RPMI7951 (cell line): ENCODE measurements around the gene CELF5. TPM values are rescaled to one million over a fixed set of nuclear protein-coding genes. Genes with fewer than 3 reads are reported as not detected.
"Not testable (repeated sequence)": the region's sequence is repeated elsewhere in the genome, so short reads cannot be mapped to it uniquely, and the experiment has no call there.

Experiments
- DNase-seq: peaks from one replicate; pipeline ENCODE4 v3.0.0-alpha.2; 2012; ENCODE audit warnings: low read depth
- total RNA-seq: library from RNA; depleted of rRNA; stranded (reverse); fragments of >200 nt; shearing (Covaris generic); gene quantifications from 2 replicates; pipeline ENCODE4 v1.2.3, GENCODE V29; 2014

Gene CELF5
- total RNA-seq, 1 experiment from 2014 or later = not detected

DNA sequence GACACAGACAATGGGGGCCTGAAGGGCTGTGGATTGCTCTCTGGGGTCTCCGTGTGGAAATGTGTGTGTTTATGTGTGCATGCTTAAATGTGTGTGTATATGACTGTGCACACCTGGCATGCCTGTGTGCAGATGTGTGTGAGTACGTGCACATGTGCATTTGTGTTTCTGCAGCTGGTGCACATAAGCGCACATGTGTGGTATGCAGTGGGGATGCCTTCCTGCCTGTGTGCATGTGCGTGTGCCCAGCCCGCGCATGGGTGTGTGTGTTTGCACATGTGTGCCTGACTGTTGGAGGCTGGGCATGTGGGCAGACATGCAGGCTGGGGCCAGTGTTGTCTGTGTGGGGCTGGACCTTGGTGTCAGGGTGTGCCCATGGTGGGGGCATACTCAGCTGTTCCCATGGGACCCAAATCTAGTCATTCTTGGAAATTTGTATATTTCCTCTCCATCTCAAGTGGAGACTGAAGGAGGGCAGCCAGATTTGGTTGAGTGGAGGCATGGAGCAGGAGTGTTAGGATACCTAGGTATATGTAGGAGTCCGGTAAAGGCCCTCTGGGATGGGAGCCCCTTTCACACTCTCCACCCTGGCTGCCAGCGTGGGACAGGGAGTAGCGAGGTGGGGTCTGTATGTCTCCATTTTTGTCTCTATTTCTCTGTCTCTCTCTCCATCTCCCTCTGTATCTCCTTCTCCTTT, 49.9 kb downstream of the CELF5 start:
- no peak for DNase-seq

- no peak for DNase-seq
These were observed 50.6 kb downstream of the CELF5 start for GRCh38 chr19:3274942-3275582.

- peak; percentile 66 for DNase-seq
These were observed 51.3 kb downstream of the CELF5 start for GRCh38 chr19:3275583-3276340.

DNA sequence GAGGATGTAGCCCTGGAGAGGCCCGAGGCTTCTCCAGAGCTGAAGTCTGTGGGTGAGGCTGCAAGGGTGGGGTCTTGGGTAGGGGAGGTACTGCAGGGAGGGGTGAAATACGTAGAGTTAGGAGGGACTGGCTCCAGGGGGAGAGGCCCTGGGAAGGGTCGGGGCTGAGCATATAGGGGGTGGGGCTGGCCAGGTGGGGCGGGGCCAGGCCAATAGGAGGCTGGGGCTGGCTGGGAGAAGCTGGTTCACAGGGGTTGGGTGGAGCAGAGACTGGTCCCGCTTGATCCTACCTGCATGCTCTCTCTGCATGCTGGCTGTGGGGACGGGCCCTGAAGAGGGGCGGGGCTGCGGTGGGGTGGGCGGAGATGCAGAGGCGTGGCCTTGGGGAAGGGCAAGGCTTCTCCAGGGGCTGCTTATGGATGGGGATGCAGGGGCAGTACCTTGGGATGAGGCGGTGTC, 51.9 kb downstream of the CELF5 start:
- DNase-seq = no peak

DNA sequence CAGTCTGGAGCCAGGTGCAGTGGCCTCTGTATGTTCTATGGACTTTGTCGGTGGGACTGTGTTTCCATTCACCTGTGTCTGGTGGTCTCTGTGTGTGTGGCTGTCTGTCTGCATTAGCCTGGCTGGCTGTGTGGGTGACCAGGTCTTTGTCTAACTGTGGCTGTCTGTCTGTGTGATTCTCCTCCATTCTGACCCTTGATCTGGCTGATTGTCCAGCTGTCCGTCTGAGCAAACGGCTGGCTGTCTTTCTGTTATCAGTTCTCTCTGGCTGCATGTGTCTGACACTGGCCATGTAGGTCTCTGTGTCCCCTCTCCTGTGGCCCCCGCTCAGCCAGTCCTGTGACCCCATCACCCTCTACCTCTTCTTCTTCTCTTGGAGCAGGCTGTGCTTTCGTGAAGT, 53.2 kb downstream of the CELF5 start:
- DNase-seq = no peak

DNA sequence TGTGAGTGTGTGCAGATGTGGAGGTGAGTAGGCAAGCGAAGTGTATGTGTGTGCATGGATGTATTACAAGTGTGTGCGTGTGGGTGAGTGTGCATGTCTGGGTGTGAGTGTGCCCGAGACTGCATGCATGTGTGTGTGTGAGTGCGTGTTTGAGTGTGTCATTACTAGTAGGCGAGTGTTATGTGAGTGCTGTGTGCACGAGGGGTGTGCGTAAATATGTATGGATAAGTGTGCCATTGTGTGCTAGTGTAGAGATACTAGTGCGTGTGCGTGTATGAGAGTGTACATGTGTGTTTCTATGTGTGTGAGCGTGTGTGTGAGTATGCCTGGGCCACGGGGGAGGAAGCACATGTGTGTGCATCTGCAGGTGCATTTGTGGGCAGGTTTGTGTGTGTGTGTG, 53.8 kb downstream of the CELF5 start:
- DNase-seq = no peak

GRCh38 chr19:3278749-3279148, 54.3 kb downstream of the CELF5 start:
- no peak for DNase-seq

GRCh38 chr19:3279306-3279705, 54.8 kb downstream of the CELF5 start:
- DNase-seq = no peak

GRCh38 chr19:3281026-3281425, 56.6 kb downstream of the CELF5 start:
- DNase-seq = no peak

DNA sequence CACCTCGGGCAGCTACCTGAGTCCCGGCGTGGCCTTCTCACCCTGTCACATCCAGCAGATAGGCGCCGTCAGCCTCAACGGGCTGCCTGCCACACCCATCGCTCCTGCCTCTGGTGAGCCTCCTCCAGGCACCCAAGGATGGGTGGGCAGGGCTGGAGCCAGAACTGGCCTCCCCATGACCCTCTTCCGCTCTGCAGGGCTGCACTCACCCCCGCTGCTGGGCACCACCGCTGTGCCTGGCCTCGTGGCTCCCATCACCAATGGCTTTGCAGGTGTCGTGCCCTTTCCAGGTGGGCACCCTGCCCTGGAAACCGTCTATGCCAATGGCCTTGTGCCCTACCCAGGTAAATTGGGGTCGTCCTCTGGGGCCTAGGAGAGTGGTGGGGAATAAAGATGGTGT, 57.7 kb downstream of the CELF5 start:
- no peak for DNase-seq

GRCh38 chr19:3282564-3282963, 58.1 kb downstream of the CELF5 start:
- DNase-seq = no peak

DNA sequence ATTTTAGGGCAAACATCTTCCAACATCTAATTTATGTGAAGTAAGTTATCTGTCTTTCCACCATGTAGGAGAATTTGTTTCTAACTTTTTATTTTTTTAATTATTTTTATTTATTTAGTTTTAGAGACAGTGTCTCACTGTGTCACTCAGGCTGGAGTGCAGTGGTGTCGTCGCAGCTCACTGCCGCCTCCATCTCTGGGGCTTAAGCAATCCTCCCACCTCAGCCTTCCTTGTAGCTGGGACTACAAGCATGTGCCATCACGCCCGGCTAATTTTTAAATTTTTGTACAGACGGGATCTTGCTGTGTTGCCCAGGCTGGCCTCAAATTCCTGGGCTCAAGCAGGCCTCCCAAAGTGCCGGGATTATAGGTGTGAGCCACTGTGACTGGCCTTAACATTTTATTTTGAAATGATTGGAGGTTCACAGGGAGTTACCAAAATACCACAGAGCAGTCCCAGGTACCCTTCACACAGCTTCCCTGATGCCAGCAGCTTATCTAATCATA, 58.8 kb downstream of the CELF5 start:
- DNase-seq = no peak

DNA sequence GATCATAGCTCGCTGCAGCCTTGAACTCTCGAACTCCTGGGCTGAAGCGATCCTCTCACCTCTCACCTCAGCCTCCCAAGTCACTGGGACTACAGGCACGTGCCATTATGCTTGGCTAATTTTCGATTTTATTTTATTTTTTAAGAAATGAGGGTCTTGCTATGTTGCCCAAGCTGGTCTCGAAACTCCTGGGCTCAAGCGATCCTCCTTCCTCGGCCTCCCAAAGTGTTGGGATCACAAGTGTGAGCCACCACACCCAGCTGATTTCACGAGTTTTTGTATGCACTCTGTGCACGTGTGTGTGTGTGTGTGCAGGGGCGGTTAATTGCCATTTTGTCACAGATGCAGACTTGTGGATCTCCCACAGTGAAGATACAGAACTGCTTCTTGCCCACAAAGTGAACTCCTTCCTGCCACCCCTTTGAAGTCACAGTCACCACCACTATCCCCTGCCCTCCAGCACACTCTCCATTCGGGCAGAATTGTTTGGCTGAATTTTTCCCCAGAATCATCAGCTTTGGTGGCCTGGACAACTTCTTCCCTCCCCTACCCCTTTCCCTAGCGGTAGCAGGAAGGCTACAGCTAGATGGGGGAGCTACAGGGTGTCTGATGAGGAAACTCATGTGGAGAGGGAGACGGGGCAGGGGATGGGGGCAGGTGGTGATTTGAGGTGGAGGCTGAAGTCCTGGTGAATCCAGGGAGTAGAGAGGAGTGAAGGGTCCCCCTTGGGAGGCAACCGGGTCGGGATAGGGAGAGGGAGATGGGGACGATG, 59.6 kb downstream of the CELF5 start:
- no peak for DNase-seq

GRCh38 chr19:3284759-3285646, 60.5 kb downstream of the CELF5 start:
- DNase-seq = peak; percentile 61

- DNase-seq = no peak
These were observed 61.3 kb downstream of the CELF5 start for GRCh38 chr19:3285647-3286176.

GRCh38 chr19:3287814-3288213, 63.4 kb downstream of the CELF5 start:
- DNase-seq = no peak

DNA sequence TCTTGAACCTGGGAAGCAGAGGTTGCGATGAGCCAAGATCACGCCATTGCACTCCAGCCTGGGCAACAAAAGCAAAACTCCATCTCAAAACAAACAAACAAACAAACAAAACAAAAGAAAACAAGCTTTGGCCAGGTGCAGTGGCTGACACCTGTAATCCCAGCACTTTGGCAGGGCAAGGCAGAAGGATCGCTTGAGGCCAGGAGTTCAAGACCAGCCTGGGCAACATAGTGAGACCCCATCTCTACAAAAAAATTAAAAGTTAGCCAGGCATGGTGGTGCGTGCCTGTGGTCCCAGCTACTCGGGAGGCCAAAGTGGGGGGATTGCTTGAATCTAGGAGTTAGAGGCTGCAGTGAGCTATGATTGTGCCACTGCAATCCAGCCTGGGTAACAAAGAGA, 64.0 kb downstream of the CELF5 start:
- not testable (repeated sequence) for DNase-seq

GRCh38 chr19:3289971-3290569, 65.6 kb downstream of the CELF5 start:
- DNase-seq = no peak

- DNase-seq = not testable (repeated sequence)
These were observed 66.4 kb downstream of the CELF5 start for GRCh38 chr19:3290858-3291257.

GRCh38 chr19:3291644-3292043, 67.2 kb downstream of the CELF5 start:
- DNase-seq = no peak
